KMS-11 (cell line): ENCODE data around the gene ZMPSTE24.

Experiments used
- H2AFZ ChIP-seq: fragments of 200-600 bp; sonication (generic); 2 replicates; pipeline ENCODE4 v1.6.1; 2016; ENCODE audit warnings: antibody characterized with exemption, mixed run types, low read depth
- H3K27ac ChIP-seq: fragments of 200-600 bp; sonication (generic); 2 replicates; pipeline ENCODE4 v1.6.1; 2016; ENCODE audit warnings: mild to moderate bottlenecking, mixed run types
- H3K27me3 ChIP-seq: fragments of 200-600 bp; sonication (generic); 2 replicates; pipeline ENCODE4 v1.6.1; 2017; ENCODE audit warnings: mild to moderate bottlenecking, low read depth, mixed run types, moderate library complexity; ENCODE audit not compliant: insufficient read depth
- H3K36me3 ChIP-seq: fragments of 200-600 bp; sonication (generic); 2 replicates; pipeline ENCODE4 v1.6.1; 2017; ENCODE audit warnings: mild to moderate bottlenecking, mixed run types; ENCODE audit not compliant: insufficient read depth
- H3K4me1 ChIP-seq: fragments of 200-600 bp; sonication (generic); 2 replicates; pipeline ENCODE4 v1.6.1; 2016; ENCODE audit warnings: mild to moderate bottlenecking, low read depth, mixed run types; ENCODE audit not compliant: poor library complexity, severe bottlenecking
- H3K4me2 ChIP-seq: fragments of 200-600 bp; sonication (generic); 2 replicates; pipeline ENCODE4 v1.7.0; 2016; ENCODE audit warnings: mild to moderate bottlenecking, mixed run types
- H3K4me3 ChIP-seq: fragments of 200-600 bp; sonication (generic); IDR thresholded peaks from 2 replicates; pipeline ENCODE4 v1.6.1; 2017; ENCODE audit warnings: low read depth, low read length, mixed read lengths; ENCODE audit not compliant: insufficient read depth
- H3K79me2 ChIP-seq: fragments of 200-600 bp; sonication (generic); 2 replicates; pipeline ENCODE4 v1.6.1; 2016; ENCODE audit warnings: low read depth, mixed run types; ENCODE audit not compliant: insufficient read depth
- H3K9ac ChIP-seq: fragments of 200-600 bp; sonication (generic); 2 replicates; pipeline ENCODE4 v1.6.1; 2016; ENCODE audit warnings: mild to moderate bottlenecking, mixed run types
- H4K20me1 ChIP-seq: fragments of 200-600 bp; sonication (generic); 2 replicates; pipeline ENCODE4 v1.6.1; 2016; ENCODE audit warnings: mild to moderate bottlenecking, mixed run types; ENCODE audit not compliant: insufficient read depth
- CTCF ChIP-seq: fragments of 200-600 bp; sonication (generic); conservative IDR thresholded peaks from 2 replicates; pipeline ENCODE4 v1.6.1; 2017; ENCODE audit warnings: low read depth, mild to moderate bottlenecking, antibody characterized with exemption, low read length, moderate library complexity, mixed read lengths

ZMPSTE24 gene

GRCh38 chr1:40302475-40302874 lies 44.4 kb downstream of the ZMPSTE24 start:
- Histone ChIP-seq H3K4me1 (no peaks in the 10 kb centered on the region), H3K27ac (no peak overlapping the region), H4K20me1 (no peaks in the 10 kb centered on the region), H3K79me2 (no peaks in the 10 kb centered on the region), H3K27me3 (no peaks in the 10 kb centered on the region), H2AFZ (no peak overlapping the region), H3K36me3 (no peaks in the 10 kb centered on the region), H3K4me2 (no peak overlapping the region), H3K9ac (no peak overlapping the region), H3K4me3 (no peak overlapping the region)
- TF ChIP-seq CTCF = no peak

- no peak for TF ChIP-seq CTCF
- Histone ChIP-seq H3K27me3 (no peaks in the 10 kb centered on the region), H3K79me2 (no peaks in the 10 kb centered on the region), H4K20me1 (no peaks in the 10 kb centered on the region), H3K4me1 (no peaks in the 10 kb centered on the region), H3K9ac (no peak overlapping the region), H3K27ac (no peak overlapping the region), H2AFZ (no peak overlapping the region), H3K4me2 (no peak overlapping the region), H3K36me3 (no peaks in the 10 kb centered on the region), H3K4me3 (no peak overlapping the region)
Observed at GRCh38 chr1:40303051-40303771, 45.2 kb downstream of the ZMPSTE24 start.

GRCh38 chr1:40303790-40304189 lies 45.8 kb downstream of the ZMPSTE24 start:
- H3K27me3 ChIP-seq = no peaks in the 10 kb centered on the region
- H3K27ac ChIP-seq = no peak overlapping the region
- no peaks in the 10 kb centered on the region for H3K79me2 ChIP-seq
- no peaks in the 10 kb centered on the region for H3K4me1 ChIP-seq
- no peaks in the 10 kb centered on the region for H4K20me1 ChIP-seq
- no peaks in the 10 kb centered on the region for H3K36me3 ChIP-seq
- H3K4me3 ChIP-seq = no peak overlapping the region
- H3K4me2 ChIP-seq = no peak overlapping the region
- TF ChIP-seq CTCF = no peak
- H3K9ac ChIP-seq = no peak overlapping the region
- no peak overlapping the region for H2AFZ ChIP-seq

- Histone ChIP-seq H4K20me1 (no peaks in the 10 kb centered on the region), H3K4me2 (no peak overlapping the region), H3K36me3 (no peaks in the 10 kb centered on the region), H3K4me1 (no peaks in the 10 kb centered on the region), H2AFZ (no peak overlapping the region), H3K79me2 (no peaks in the 10 kb centered on the region), H3K9ac (no peak overlapping the region), H3K27ac (no peak overlapping the region), H3K4me3 (no peak overlapping the region), H3K27me3 (no peaks in the 10 kb centered on the region)
- no peak for TF ChIP-seq CTCF
Observed at GRCh38 chr1:40305451-40305850, 47.4 kb downstream of the ZMPSTE24 start.
